Activated CD8-positive, alpha-beta memory T cell treated with anti-CD3 and anti-CD28 coated beads for 48 hours (primary cell): ENCODE measurements around the gene CARHSP1.
"Not testable (repeated sequence)": the region's sequence is repeated elsewhere in the genome, so short reads cannot be mapped to it uniquely, and the experiment has no call there.

Experiments used
- DNase-seq, 3 experiments: peaks; one replicate each; pipeline ENCODE4 v3.0.0-alpha.2; 2020; ENCODE audit warnings: low read depth in 2 of 3, low spot score in 2 of 3

Gene CARHSP1

DNA sequence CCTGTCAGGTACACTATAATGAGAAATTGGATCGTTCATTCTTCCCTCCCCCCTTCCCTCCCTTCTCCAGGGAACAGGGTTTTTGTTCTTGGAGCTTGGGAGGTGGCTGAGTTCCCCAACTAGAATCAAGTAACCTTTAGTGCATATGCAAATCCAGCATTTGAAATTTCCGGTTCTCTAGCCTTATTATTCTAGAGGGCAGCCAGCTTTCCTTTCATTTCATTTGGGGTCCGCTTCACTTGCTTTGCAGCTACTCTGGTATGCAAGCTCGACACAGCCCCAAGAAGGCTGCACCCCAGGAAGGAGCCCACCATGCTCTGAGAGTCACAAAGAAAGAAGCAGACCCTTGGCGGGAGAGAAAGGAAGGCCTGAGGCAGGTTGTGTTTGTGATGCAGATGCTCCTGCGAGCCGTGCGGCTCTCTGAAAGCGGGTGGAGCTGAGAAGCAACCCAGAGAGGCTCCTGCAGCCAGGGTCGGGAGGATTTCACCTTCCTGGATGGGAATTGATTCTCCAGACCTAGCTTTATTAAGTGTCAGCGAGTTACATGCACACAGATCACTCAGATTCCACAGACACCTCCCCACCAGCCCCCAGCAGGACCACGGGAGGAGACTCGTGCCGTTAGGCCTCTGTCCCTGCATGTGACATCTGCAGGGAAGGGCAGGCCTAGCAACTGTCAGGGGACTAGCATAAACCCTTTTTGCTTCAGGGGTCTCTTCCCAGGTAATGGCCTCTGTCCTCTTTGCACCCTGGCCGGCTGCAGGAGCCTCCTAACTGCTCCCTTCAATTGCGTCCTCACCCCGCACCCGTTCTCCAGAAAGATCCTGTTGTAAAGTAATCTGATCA is 36.7 kb downstream of the CARHSP1 start:
- no peak for DNase-seq

GRCh38 chr16:8831450-8831849 is 37.4 kb downstream of the CARHSP1 start:
- no peak for DNase-seq

DNA sequence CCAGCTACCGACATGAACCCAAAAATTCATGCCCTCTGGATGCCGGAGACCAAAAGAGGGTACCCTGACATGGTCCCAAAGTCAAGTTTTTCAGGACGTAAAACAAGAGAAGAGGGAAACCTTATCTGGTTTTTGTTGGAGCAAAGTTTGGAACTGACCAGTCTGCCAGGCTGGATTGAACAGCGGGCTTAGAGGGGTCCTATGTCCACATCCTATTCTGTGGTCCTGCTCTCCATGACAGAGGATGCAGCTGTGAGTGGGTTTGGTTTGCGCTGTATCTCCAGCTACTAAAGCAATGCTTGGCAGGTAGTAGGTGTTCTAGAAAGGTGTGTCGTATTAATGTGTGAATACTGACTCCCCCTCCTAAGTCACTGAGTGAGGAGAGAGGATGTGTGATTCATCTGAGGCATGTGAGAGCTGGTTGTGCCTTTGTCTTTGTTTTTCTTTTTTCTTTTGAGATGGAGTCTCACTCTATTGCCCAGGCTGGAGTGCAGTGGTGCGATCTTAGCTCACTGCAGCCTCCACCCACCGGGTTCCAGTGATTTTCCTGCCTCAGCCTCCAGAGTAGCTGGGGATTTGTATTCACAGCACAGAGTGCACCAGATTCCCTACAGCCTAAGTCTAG is 40.2 kb downstream of the CARHSP1 start:
- DNase-seq, result no peak

GRCh38 chr16:8826278-8826879 is 42.4 kb downstream of the CARHSP1 start:
- no peak for DNase-seq

DNA sequence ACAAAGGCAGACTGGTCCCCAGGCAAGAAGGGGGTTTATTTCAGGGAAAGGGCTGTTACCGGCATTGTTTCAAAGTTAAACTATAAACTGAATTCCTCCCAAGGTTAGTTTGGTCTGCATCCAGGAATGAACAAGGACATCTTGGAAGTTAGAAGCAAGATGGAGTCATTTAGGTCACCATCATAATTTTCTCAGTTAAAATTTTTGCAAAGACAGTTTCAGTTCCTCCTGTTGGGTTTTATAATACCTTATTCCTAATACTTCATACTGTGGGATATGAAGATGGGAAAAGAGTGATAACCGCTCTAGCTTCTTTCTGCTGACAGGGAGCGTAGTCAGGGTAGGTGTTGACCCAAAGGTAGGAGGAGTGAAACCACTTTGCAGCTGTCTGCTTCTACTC is 46.4 kb downstream of the CARHSP1 start:
- no peak for DNase-seq

GRCh38 chr16:8819411-8820034 is 49.3 kb downstream of the CARHSP1 start:
- no peak for DNase-seq

DNA sequence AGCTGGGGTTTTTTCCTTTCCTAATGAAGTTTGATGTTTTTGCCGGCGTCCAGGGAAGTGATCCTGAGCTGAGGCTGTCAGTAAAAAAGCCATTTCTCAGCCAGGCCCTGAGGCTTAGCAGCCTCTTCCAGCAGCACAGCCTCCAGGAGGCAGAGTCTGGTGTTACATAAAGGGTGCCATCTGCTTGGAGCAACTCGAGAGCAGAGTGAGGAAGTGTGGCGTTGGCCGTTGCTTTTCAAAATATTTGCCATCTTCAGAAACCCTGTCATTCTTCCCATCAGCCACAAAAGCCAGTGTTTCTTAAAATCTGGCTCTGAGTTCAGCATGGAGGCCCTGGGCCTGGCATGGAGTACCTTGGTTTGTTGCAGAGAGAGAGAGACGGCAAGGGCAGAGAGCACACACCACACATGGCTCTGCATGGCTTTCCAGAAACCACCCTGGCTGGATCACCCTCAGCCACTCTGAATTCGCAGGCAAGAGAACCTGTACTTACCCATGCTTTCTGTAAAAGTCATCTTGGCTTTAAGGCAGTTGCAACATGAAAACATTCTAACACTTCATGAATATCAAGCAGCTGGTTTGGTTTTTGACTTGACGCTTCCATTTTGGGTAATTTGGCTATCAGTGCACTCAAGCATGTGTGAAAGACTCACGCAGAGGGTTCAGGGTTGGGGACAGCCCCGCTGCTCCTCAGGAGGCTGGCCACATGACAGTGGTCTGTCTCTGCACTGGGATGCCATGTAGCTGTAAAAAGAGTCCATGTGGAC is 50.1 kb downstream of the CARHSP1 start:
- no peak for DNase-seq

DNA sequence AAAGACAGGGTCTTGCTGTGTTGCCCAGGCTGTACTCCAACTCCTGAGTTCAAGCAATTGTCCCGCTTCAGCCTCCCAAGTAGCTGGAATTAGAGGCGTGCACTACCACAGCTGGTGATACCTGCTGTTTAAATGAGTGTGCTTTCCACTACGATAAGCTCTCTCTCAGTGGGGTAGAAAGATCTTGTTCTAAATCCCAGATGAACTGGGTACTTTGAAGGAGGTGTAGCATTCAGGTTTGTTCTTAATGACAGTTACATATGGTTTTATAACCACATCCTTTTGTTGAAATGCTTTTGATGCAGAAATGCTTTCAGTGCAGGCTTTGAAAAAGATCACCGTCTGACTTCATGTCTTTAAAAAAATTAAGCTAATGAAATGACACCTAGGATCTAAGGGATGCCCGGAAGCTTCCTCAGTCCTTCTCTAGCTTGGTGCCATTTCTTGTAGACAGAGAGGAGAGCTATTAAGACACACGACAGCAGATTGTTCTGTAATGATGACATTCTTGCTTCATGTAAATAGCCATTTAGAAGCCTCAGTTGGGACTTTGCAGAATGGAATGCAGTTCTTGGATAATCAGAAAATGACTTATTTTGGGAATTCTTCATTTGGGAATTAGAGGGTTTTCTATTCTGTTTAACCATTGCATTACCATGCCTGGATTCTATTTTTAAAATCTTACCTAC is 51.7 kb downstream of the CARHSP1 start:
- DNase-seq, result no peak

DNA sequence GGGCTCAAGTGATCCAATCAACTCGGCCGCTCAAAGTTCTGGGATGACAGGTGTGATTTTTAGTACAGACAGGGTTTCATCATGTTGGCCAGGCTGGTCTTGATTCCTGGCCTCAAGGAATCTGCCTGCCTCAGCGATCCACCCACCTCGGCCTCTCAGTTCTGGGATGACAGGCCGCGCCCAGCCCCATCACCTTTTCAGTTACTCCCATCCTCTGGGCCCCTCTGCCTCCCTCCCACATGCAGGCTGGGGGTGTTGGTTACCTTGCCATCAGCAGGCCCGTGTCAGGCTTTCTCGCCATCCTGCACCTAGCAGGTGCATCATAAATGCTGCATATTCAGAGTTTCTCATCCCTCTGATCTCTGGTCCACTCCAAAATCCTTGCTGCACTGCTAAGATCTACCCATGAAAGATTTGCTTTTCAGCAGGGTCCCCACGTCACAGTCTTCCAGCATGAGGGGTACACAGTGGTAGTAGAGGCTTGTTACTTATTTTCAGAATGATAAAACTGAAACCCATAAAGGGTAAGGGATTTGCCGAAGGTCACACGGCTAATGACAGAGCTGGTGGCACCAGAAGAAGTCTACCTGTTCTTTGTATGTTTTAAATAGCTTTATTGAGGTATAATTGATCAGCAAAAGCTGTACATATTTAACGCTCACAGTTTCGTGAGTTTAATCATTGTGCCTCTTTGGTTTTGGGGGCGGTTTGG is 54.6 kb downstream of the CARHSP1 start:
- no peak for DNase-seq

DNA sequence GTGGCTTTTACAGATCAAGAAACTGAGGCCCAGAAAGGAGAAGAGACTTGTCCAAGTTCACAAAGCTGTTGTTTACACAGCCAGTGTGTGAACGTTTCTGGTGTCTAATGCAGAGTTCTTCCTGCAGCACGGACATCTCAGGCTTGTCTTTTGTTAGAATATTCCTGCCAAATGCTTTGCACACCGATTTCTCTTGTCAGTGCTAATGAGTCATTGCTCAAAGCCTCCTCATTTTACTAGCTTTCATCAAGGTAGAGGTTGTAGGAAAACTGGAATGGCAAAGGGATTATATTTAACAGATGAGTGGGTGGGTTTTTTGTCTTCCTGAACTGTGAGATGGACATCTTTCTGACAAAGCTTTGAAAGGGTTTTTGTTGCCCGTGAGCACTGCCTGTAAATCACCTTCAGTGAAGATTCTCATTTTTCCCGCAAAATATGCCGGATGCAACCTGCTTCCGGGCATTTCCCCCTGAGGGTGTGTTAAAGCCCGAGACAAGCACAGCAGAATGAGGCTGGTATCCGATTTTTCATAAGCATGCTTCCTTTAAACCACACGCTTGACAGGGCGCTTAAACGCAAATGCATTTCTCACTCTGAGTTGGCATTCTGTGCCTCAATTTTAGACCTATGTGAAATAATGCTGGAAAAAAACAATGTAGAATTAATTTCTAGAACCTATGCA is 56.5 kb downstream of the CARHSP1 start:
- DNase-seq, result no peak

GRCh38 chr16:8808613-8809353 is 60.0 kb downstream of the CARHSP1 start:
- DNase-seq, result no peak

DNA sequence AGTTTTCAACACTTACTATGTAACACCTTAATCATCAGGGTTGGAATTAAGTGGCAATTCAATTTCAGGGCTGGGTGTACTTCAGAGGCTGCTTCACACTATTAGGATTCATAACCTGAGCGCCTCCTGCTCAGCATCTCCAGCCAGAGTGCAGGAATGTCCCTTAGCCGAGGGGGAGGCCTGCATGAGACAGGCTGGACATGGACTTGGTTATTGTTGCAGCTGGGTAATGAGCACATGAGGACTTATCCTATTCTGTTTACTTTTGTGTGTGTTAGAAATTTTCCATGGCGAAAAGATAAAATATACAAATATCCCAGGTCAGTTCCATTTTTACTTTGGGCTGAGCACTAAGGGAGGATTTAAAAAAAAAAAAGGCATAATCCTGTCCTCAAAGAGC is 60.8 kb downstream of the CARHSP1 start:
- DNase-seq, result no peak

DNA sequence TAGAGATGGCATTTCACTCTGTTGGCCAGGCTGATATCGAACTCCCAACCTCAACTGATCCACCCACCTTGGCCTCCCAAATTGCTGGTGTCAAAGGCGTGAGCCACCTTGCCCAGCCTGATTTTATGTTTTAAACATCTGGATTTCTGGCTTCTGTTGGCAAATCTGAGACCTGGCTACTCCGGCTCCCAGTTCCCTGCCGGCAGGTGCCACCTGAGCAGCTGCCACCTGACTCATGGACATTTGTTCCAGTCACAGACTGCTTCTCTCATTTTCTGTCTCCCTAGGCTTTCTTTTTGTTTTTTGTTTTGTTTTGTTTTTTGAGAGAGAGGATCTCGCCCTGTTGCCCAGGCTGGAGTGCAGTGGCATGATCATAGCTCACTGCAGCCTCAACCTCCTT is 61.6 kb downstream of the CARHSP1 start:
- DNase-seq, result no peak

DNA sequence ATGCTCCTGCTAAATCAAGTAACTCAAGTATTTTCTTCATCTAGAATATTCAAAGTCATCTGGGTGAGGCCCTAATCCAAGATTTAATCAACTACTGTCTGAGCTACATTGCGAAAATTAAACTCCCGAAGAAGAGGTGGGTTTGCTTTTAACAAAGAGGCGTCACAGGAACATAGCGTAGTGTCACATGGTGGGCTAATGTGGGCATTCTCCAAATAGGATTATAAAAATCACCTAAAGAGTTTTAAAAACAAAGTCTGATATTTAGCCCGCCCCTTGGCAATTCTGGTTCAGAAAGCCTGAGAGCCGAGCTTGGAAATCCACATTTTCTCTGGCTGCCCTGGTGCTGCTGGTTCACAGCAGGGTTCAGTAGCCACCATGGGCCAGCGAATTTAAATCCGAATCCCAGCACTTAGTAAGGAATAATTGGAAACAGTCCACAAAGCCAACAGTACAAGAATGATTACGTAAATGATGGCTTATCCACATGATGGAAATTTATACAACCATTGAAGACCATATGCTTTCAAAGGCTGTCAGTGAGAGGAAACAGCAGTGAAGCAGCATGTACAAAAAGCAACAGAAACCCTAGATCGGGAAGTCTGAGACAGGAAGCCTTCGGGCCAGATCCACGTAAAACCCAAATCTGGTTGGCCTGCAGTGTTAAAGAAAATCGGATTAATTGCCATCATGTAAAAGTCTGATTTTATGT is 62.4 kb downstream of the CARHSP1 start:
- DNase-seq, result no peak

DNA sequence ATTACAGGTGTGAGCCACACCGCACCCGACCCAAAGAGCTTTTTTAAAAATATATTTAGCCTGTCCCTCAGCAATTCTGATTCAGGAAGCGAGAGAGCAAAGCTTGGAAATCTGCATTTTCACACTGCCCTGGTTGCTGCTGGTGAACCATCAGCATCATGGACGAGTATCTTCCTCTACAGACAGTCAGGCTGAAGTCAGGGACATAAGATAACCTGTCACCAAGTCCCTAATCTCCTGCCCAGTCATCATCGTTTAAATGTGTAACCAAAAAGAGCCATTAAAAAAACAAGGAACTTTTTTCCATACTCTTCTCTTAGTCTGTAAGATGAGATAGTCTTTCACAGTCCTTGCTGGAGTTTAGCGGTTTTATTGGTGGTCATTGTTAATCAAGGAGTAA is 64.5 kb downstream of the CARHSP1 start:
- no peak for DNase-seq

DNA sequence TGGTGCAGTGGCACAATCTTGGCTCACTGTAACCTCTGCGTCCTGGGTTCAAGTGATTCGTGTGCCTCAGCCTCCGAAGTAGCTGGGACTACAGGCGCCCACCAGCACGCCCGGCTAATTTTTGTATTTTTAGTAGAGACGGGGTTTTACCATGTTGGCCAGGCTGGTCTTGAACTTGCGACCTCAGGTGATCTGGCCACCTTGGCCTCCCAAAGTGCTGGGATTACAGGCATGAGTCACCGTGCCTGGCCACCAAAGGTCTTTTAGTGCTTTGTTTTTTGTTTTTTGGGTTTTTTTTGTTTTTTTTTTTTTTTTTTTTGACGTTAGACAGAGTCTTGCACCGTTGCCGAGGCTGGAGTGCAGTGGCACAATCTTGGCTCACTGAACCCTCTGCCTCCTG is 65.1 kb downstream of the CARHSP1 start:
- not testable (repeated sequence) for DNase-seq
